Neural cell (in vitro differentiated cells): ENCODE data around the gene CACNA2D4.

ENCODE experiments used
- EZH2 ChIP-seq: fragments of 200-600, 300-800 bp; shearing (Covaris generic), sonication (generic); IDR thresholded peaks from 2 replicates; pipeline ENCODE4 v1.6.1; 2014; ENCODE audit warnings: antibody characterized with exemption, low read length, borderline replicate concordance, mild to moderate bottlenecking; ENCODE audit not compliant: insufficient read depth, poor library complexity, severe bottlenecking
- MXI1 ChIP-seq: fragments of 450-650 bp; conservative IDR thresholded peaks from 2 replicates; pipeline ENCODE4 v1.6.1; 2014; ENCODE audit warnings: antibody characterized with exemption, mild to moderate bottlenecking; ENCODE audit not compliant: poor library complexity, severe bottlenecking
- RAD21 ChIP-seq: fragments of 450-650 bp; conservative IDR thresholded peaks from 2 replicates; pipeline ENCODE4 v1.6.1; 2014; ENCODE audit warnings: antibody characterized with exemption, mild to moderate bottlenecking, moderate library complexity
- SMC3 ChIP-seq: fragments of 450-650 bp; conservative IDR thresholded peaks from 2 replicates; pipeline ENCODE4 v1.6.1; 2014; ENCODE audit warnings: antibody characterized with exemption, mild to moderate bottlenecking, moderate library complexity; ENCODE audit not compliant: poor library complexity
- TF ChIP-seq, protein P1 (sequence below): fragments of 450-650 bp; IDR thresholded peaks from 2 replicates; pipeline ENCODE4 v1.5.1; 2014; ENCODE audit warnings: antibody characterized with exemption, mild to moderate bottlenecking, moderate library complexity; ENCODE audit not compliant: poor library complexity, severe bottlenecking

DNA sequence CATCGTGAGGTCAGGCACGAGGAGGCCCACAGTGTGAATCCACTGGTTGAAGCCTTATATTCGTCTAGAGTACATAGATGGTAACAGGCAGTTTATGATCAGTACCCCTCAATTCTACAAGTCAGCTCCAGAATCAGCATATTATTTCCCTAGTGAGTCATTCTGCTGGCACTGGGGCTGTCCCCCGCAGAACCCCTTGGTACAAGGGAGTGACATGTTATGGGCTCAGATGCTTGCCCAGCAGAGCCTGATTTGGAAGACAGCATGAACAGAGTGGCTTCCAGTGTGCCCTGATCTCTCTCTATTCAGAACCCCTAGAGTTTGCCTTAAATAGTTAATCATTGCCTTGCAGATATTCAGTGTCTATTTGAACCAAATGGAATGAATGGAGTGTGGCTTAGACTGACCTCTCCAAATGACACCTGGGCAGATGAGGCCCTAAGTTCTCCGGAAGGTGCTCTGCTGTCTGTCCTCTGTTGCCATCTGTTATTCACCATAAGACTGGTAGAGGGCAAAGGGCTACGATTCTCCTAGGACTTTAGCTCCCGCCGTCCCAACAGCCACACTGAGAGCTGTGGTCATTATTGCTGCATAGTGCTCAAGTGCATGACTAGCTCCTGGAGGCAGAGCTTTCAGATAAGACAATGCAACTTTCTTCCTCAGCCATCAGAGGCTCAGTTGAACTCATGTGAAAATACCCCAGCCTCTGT, 41.1 kb downstream of the CACNA2D4 start:
- TF ChIP-seq, protein P1, sequence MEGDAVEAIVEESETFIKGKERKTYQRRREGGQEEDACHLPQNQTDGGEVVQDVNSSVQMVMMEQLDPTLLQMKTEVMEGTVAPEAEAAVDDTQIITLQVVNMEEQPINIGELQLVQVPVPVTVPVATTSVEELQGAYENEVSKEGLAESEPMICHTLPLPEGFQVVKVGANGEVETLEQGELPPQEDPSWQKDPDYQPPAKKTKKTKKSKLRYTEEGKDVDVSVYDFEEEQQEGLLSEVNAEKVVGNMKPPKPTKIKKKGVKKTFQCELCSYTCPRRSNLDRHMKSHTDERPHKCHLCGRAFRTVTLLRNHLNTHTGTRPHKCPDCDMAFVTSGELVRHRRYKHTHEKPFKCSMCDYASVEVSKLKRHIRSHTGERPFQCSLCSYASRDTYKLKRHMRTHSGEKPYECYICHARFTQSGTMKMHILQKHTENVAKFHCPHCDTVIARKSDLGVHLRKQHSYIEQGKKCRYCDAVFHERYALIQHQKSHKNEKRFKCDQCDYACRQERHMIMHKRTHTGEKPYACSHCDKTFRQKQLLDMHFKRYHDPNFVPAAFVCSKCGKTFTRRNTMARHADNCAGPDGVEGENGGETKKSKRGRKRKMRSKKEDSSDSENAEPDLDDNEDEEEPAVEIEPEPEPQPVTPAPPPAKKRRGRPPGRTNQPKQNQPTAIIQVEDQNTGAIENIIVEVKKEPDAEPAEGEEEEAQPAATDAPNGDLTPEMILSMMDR, result no peak
- no peak for TF ChIP-seq MXI1
- no peak for TF ChIP-seq EZH2
- no peak for TF ChIP-seq SMC3
- no peak for TF ChIP-seq RAD21
